ENCODE results near the gene STEAP1B. TPM values are rescaled to one million over a fixed set of nuclear protein-coding genes. Genes with fewer than 3 reads are reported as not detected.
"Not testable (repeated sequence)": the region's sequence is repeated elsewhere in the genome, so short reads cannot be mapped to it uniquely, and the experiment has no call there.

STEAP1B gene
- total RNA-seq = 1 to 10 TPM in 2 of 4 donors, not detected in 2; 1.1 to 1.4 TPM

DNA sequence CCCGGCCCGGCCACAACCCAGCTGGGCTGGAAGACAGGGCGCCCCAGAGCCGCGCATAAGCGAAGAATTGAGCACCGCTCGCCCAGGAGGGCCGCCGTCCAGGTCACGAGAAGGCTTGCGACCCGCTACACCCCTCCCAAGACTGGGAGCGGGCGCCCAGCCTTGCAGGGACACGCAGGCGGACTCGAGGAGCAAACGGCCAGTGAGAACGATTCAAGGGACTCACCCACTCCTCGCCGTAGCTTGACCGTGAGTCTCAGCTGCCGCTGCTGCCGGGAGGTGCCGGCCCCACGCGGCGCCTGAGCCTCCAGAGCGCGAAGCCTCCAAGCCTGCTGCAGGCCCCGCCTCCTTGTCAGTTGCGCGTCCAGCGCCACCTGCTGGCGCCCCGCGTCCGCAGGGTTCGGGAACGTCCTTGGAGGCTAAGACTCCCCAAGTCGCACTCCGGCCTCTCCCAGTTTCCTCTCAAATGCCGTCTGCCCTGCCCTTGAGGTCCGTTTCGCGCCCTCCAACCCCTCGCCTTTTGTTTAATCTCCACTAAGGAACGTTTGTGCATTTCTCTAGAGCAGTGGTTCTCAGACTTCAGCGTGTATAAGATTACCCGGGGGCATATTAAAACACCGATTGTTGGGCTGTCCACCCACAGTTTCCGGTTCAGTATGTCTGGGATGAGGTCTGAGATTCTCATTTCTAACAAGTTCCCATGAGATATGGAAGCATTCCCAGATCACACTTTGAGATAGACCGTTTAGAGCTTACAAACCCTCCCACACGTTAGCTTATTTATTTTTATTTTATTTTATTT lies at the start of gene STEAP1B:
Gene STEAP1B, minus strand, starts transcription at position 301 of the 802 bp plus-strand sequence. CDS start 5,333 bp downstream, outside the sequence.
- TF ChIP-seq, protein P1, sequence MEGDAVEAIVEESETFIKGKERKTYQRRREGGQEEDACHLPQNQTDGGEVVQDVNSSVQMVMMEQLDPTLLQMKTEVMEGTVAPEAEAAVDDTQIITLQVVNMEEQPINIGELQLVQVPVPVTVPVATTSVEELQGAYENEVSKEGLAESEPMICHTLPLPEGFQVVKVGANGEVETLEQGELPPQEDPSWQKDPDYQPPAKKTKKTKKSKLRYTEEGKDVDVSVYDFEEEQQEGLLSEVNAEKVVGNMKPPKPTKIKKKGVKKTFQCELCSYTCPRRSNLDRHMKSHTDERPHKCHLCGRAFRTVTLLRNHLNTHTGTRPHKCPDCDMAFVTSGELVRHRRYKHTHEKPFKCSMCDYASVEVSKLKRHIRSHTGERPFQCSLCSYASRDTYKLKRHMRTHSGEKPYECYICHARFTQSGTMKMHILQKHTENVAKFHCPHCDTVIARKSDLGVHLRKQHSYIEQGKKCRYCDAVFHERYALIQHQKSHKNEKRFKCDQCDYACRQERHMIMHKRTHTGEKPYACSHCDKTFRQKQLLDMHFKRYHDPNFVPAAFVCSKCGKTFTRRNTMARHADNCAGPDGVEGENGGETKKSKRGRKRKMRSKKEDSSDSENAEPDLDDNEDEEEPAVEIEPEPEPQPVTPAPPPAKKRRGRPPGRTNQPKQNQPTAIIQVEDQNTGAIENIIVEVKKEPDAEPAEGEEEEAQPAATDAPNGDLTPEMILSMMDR (IDR thresholded peaks at IDR 0.05; ENCODE audit: low read depth) = not testable (repeated sequence)

DNA sequence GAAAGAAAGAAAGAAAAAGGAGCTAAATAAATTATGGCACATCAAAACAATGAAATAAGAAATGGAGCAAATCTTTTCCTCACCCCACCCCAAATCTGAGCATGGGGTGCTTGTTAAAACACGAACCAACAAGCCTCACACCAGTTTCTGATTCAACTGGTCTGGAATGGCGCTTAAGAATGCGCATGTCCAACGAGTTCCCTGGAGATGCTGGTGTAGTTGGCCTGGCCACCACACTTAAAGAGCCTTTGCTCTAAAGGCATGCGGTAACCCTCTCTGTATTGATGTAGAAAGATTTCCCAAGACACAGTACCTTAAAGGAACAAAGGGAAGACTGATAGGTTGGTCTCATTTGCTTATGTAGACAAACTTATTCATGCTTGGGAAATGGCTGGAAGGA lies 49.1 kb upstream of the STEAP1B start:
- TF ChIP-seq, protein P1 (IDR thresholded peaks at IDR 0.05; ENCODE audit: low read depth) = no peak

DNA sequence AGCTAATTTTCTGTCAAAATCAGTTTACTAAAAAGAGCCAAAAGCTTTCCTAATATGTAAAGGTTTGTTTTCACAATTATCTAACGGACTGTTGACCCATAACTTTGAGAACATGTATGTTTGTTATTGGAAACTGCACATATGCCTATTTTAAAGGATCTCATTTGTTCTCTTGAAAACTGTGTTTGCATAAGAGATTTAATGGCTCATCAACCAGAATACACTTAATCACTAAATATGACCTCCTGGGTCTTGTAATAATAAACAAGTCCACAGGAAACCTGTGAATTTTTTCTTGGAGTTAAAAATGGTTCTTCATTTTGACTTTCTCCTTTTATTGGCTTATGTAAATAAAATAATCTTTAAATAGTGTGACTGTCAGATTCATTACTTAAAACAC lies 48.3 kb upstream of the STEAP1B start:
- TF ChIP-seq, protein P1 (IDR thresholded peaks at IDR 0.05; ENCODE audit: low read depth) = no peak

DNA sequence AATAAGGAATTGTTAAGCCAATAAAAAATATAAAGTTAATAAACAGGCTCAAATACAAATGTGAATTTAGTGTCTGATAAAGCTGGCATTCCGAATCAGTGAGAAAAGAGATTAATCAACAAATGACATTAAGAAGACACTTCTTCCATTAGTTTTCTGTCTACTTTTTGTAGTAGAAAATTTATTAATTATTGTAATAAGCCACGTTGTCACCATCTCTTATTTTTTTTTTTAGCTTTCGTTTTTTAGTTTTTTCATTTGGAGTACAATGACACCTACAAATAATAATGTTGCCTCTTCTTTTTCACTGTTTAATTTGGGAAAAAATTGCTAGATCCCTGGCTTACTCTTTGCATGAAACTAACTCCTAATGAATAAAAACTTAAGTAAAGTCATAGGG lies 46.8 kb upstream of the STEAP1B start:
- TF ChIP-seq, protein P1 (IDR thresholded peaks at IDR 0.05; ENCODE audit: low read depth) = no peak

DNA sequence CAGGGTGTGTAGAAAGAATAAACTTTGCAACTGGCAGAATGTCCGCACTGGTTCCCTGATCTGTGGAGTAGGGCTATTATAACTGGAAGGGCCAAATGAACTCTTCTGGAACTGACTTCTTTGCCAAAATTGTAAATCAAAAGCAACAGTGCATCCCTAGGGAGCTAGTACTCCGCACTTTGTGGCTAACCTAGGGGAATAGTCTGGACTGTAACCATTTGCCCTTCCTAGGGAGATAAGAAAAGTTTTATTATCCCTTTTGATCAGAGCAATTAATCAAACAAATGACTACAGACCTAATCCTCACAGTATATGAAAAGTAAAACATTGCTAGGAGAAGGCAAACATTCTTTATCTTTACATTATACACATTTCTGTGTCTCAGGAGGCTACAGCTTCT lies 45.5 kb upstream of the STEAP1B start:
- TF ChIP-seq, protein P1 (IDR thresholded peaks at IDR 0.05; ENCODE audit: low read depth) = no peak

DNA sequence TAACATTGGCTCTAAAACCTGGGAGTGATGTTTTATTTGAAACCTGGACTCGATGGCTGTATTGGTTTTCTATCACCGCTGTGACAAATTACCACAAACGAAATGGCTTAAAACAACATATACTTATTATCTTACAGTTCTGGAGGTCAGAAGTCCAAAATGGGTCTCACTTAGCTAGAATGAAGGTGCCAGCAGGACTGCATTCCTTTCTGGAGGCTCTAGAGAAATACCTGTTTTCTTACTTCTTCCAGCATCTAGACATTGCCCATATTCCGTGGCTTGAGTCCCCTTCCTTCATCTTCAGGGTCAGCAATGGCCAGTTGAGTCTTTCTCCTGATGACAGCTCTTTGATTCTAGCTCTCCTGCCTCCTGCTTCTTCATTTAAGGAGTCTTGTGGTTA lies 44.3 kb upstream of the STEAP1B start:
- TF ChIP-seq, protein P1 (IDR thresholded peaks at IDR 0.05; ENCODE audit: low read depth) = no peak

DNA sequence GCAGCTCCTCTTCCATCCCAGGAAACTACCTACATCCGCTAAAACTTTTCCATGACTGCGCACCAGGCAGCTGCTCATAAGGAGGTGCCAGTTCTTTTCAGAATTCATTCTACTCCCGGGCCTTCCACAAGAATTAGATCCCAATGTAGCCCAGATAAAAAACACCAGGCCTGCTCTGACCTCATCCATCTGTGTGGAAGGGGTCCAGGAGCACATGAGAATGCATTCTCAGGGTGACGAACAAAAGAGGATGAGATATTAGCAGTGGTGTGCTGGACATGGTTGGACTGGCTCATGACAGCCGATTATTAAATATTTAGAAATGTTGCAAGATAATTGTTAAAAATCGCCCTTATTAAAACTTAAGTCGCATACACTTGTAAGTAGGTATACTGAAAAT lies 43.2 kb upstream of the STEAP1B start:
- TF ChIP-seq, protein P1 (IDR thresholded peaks at IDR 0.05; ENCODE audit: low read depth) = no peak
